ENCODE measurements around the gene HSF2BP.
"Not testable (repeated sequence)": the region's sequence is repeated elsewhere in the genome, so short reads cannot be mapped to it uniquely, and the experiment has no call there.

GRCh38 chr21:43516860-43517627, 142.2 kb downstream of the HSF2BP start:
- TF ChIP-seq CTCF (IDR thresholded peaks at IDR 0.05; ENCODE audit: control extremely low read depth in 1 of 3, insufficient read depth in 1 of 3, low read depth in 1 of 3, low read length in 3 of 3); TEAD4 (IDR thresholded peaks at IDR 0.05; ENCODE audit: low read depth, low read length); POLR2AphosphoS5 (IDR thresholded peaks at IDR 0.05; ENCODE audit: low read depth, low read length); HDAC2 (IDR thresholded peaks at IDR 0.05; ENCODE audit: borderline replicate concordance in 1 of 2, low read depth in 2 of 2, low read length in 2 of 2); GABPA (IDR thresholded peaks at IDR 0.05; ENCODE audit: borderline replicate concordance, insufficient read depth, low read length); POLR2A (IDR thresholded peaks at IDR 0.05; ENCODE audit: control extremely low read depth in 1 of 2, low read depth in 2 of 2, low read length in 2 of 2); CHD2 (IDR thresholded peaks at IDR 0.05; ENCODE audit: low read length); CBX5 (IDR thresholded peaks at IDR 0.05; ENCODE audit: low read depth, low read length); RXRA (IDR thresholded peaks at IDR 0.05; ENCODE audit: insufficient read depth, low read depth, low read length); SIRT6 (IDR thresholded peaks at IDR 0.05; ENCODE audit: low read length); TBP (IDR thresholded peaks at IDR 0.05; ENCODE audit: low read depth, low read length): not testable (repeated sequence)
